ENCODE results near the gene RNU6-8.

DNA sequence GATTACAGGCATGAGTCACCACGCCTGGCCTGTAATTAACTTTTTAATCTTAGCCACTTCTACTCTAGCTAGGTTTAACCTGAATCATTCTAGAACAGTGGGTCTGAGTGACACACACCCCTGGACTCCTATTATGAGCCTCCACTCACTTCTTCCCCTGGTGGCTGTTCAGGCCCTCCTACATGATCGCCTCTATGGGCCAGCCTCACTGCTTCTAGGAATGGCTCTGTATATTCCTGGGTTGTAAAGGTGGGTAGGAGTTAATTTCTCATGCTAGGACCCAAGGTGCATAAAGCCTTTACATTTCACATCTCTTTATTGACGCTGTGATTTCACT lies 8.0 kb upstream of the RNU6-8 start:
- TF ChIP-seq CTCF (IDR thresholded peaks at IDR 0.05) (no peak), POLR2A (IDR thresholded peaks at IDR 0.05) (no peak), POLR2AphosphoS5 (IDR thresholded peaks at IDR 0.05) (no peak)
